Measurements from ENCODE around the gene ZAR1L.

- no peak for TF ChIP-seq EZH2 (IDR thresholded peaks at IDR 0.05; ENCODE audit: insufficient read depth, poor library complexity, severe bottlenecking)
- TF ChIP-seq EZH2phosphoT487 (IDR thresholded peaks at IDR 0.05; ENCODE audit: insufficient read depth, low read depth), result no peak
Measured at GRCh38 chr13:32255724-32256109, 59.4 kb downstream of the ZAR1L start.
